ENCODE results near the gene SNX5.

SNX5 gene

DNA sequence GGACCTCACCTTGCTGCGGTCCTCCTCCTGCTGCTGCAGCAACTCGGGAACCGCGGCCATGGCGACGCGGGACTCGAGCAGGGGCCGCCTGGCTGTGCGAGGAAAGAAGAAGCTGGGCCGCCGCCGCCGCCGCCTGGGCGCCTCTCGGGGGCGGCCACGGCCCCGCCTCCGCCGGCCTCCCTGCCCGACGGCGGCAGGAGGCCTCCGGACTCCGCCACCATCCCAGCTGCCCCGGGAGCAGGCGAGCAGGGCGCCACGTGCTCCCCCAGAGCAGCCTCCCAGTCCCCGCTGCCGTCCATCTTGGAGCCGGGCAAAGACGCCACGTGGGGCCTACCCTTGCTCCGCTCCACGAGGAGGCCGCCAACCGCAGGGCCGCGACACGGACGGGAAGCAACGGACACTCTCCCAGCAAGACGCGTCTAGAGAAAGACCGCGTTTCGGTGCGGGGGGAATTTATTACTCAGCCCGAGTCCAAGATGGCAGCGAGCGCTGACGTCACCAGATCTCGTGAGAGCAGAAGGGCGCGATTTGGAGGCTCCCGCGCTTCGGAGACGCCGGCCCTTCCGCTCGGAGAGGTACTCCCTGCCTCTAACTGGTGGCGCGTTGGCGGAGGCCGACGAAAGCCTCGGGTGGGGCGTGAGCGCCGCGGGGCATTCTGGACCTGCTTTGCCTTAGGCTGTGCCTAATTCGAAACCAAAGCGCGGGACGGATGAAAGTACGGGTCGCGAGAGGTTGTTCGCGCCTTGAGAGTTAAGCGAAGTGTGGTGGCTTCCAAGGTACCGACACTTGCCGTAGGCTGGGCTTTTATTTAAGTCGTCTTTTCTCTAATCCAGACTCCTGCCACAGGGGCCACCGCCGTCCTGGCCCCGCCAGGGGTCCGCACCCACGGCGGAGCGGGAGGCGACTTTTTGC is at the start of gene SNX5, which contains the start of gene MGME1:
Gene SNX5 (minus strand): TSS at position 429 of the 912 bp plus-strand sequence. CDS start 369 bp downstream, at position 60.
Gene MGME1 (plus strand): TSS at position 653 of the 912 bp plus-strand sequence. CDS start 842 bp downstream, outside the sequence.
- intact Hi-C loops (cut with DNase I) = loop anchor here (5.0 to 10.0 kb wide), 3 partner anchors 169 to 316 kb away; partner anchors contain the start of genes KAT14, PET117, RRBP1 and ZNF133

GRCh38 chr20:18018100-18018499 is 49.5 kb upstream of the SNX5 start:
- intact Hi-C loops (cut with DNase I) = no loop called here
- no peak for DNase-seq

More for the DNA sequence above, at the start of gene SNX5, which contains the start of gene MGME1:
- peak; percentile 97 to 100 (median 99) for DNase-seq

DNA sequence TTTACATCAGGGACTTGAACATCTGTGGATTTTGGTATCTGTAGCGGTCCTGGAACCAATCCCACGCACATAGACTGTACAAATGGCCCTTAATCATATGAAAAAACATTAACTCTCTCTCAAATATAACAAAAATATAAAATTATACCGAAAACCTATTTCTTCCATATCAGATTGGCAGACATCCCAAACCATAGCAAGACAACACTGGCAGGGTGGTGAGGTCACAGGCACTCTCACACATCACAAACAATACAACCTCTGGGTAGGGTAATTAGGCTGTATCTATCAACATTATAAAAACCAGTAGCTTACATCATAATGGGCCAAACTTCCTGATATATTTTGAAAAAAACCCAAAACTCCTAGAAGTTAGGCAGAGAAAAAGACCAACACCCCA is 48.2 kb upstream of the SNX5 start:
- intact Hi-C loops (cut with DNase I) = no loop called here
- no peak for DNase-seq

- intact Hi-C loops (cut with DNase I) = no loop called here
- DNase-seq = no peak
Measured at GRCh38 chr20:18014411-18014810, 45.8 kb upstream of the SNX5 start.

GRCh38 chr20:18012901-18013300 is 44.3 kb upstream of the SNX5 start:
- no peak for DNase-seq
- intact Hi-C loops (cut with DNase I) = no loop called here

DNA sequence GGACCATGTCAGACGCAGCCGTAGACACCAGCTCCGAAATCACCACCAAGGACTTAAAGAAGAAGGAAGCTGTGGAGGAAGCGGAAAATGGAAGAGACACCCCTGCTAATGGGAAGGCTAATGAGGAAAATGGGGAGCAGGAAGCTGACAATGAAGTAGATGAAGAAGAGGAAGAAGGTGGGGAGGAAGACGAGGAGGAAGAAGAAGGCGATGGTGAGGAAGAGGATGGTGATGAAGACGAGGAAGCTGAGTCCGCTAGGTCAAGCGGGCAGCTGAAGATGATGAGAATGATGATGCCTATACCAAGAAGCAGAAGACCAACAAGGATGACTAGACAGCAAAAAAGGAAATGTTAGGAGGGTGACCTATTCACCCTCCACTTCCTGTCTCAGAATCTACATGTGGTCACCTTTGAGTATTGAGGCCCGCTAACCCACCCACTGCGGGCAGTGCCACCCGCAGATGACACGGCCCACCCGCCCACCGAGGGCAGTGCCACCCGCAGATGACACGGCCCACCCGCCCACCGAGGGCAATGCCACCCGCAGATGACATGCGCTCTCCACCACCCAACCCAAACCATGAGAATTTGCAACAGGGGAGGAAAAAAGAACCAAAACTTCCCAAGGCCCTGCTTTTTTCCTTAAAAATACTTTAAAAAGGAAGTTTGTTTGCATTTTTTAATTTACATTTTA is 43.5 kb upstream of the SNX5 start:
- DNase-seq = no peak
- intact Hi-C loops (cut with DNase I) = no loop called here

DNA sequence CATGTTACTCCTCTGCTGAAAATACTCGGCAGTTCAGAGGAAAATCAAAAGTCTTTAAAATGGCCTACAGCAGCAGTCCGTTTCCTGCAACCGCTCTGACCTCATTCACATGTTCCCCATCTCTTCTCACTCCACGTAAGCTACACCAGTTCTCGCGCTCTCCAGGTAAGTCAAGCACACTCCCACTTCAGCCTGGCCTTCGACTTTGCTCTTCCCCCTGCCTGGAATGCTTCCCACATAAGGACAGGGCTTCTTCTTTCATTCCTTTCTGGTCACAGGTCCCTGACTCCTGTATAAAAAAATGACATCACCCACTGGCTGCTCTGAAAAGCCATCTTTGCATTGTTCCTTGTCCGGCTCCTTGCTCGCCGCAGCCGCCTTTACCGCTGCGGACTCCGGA is 42.9 kb upstream of the SNX5 start:
- intact Hi-C loops (cut with DNase I) = no loop called here
- no peak for DNase-seq

GRCh38 chr20:18009116-18009515 is 40.5 kb upstream of the SNX5 start:
- no peak for DNase-seq
- intact Hi-C loops (cut with DNase I) = no loop called here

GRCh38 chr20:18007534-18008292 is 39.1 kb upstream of the SNX5 start:
- DNase-seq = peak in 6 of 42 donors; percentile 8 to 54 (median 30)
- intact Hi-C loops (cut with DNase I) = no loop called here

GRCh38 chr20:18006684-18007083 is 38.1 kb upstream of the SNX5 start:
- intact Hi-C loops (cut with DNase I) = no loop called here
- no peak for DNase-seq

DNA sequence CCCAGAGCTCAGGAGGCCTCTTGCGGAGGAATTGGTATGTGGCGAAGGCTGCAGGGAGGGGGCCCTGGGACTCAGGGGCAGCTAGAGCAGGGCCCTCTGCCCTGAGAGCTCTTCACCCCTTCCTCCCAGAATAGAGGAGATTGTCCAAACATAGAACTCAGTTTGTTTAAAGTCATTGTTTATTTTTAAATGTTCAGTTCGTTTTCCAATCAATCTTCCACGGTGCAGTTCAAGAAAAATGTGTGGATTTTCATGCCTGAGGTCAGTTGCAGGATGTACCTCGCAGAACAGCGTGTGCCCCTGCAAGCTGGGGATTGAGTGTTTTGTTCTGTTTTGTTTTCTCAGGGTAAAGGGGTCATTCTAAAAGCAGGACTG is 37.4 kb upstream of the SNX5 start:
- intact Hi-C loops (cut with DNase I) = no loop called here
- no peak for DNase-seq

- intact Hi-C loops (cut with DNase I) = no loop called here
- DNase-seq = no peak
Measured at GRCh38 chr20:18005170-18005989, 36.8 kb upstream of the SNX5 start.

DNA sequence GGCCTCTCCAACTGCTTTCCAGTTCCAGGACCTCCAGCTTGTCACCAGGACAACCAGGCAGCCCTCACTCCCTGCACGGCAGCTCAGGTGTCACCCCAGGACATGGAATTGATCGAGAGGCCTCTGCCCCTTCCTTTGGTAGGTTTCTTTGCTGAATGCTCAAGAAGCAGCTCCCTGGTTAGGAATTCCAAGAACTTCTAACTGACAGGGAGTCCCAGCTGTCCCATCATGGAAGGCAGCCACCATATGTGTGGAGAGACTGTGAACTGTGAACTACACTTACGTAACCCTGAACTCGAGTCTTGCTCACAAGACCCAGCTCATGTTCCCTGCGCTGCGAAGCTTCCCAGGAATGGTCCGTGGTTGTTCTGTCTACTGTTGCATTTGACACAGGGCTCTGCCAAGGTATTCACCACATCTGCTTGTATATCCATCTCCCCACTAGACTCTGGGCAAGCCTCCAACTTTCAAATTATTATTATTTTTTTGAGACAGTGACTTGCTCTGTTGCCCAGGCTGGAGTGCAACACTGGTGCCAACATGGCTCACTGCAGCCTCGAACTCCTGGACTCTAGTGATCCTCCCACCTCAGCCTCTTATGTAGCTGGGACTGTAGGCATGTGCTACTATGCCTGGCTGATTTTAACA is 35.9 kb upstream of the SNX5 start:
- no peak for DNase-seq

GRCh38 chr20:18003897-18004296 is 35.3 kb upstream of the SNX5 start:
- intact Hi-C loops (cut with DNase I) = no loop called here

More for the DNA sequence above, 35.9 kb upstream of the SNX5 start:
- intact Hi-C loops (cut with DNase I) = no loop called here

GRCh38 chr20:18001131-18001921 is 32.7 kb upstream of the SNX5 start:
- peak in 34 of 42 donors; percentile 16 to 83 (median 50) for DNase-seq
- intact Hi-C loops (cut with DNase I) = no loop called here

More at GRCh38 chr20:18003897-18004296, 35.3 kb upstream of the SNX5 start:
- no peak for DNase-seq

DNA sequence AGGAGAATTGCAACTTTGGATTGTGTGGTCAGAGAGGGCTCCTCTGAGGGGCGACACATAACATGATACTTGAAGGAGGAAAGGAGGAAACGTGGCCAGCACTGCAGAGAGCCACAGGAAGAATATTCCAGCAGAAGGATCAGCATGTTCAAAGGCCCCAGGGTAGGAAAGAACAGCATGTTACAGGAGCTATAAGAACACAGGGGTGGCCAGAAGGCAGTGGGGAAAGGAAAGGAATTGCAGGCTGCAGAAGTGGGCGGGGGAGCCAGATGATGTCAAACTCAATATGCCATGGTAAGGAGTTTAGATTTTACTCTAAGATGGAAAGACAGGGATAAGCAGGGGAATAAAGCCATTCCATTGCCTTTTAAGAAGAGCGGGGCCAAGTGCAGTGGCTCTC is 31.0 kb upstream of the SNX5 start:
- intact Hi-C loops (cut with DNase I) = no loop called here
- no peak for DNase-seq

DNA sequence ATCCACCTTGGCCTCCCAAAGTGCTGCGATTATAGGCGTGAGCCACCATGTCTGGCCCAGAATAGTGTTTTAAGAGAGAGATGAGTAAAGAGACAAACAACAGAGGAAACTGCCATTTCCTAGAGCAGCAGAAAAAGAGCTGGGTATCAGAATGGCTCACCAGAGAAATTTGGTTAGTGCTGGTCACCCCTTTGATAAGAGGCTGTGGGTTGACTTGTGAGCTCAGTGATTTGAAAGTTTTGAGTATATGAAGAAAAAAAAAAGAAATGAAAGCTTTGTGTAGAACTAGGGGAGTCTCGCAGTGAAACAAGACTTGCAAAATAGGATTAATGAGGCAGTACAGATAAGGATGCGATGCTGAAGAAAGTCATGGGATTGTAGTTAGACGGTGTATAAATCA is 29.9 kb upstream of the SNX5 start:
- DNase-seq = no peak
- intact Hi-C loops (cut with DNase I) = no loop called here
